ENCODE results near the gene GUCY1A2.

GRCh38 chr11:106761240-106761639 is 257.0 kb downstream of the GUCY1A2 start:
- TF ChIP-seq, protein P1, sequence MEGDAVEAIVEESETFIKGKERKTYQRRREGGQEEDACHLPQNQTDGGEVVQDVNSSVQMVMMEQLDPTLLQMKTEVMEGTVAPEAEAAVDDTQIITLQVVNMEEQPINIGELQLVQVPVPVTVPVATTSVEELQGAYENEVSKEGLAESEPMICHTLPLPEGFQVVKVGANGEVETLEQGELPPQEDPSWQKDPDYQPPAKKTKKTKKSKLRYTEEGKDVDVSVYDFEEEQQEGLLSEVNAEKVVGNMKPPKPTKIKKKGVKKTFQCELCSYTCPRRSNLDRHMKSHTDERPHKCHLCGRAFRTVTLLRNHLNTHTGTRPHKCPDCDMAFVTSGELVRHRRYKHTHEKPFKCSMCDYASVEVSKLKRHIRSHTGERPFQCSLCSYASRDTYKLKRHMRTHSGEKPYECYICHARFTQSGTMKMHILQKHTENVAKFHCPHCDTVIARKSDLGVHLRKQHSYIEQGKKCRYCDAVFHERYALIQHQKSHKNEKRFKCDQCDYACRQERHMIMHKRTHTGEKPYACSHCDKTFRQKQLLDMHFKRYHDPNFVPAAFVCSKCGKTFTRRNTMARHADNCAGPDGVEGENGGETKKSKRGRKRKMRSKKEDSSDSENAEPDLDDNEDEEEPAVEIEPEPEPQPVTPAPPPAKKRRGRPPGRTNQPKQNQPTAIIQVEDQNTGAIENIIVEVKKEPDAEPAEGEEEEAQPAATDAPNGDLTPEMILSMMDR (IDR thresholded peaks at IDR 0.05), result no peak
- TF ChIP-seq POLR2A (IDR thresholded peaks at IDR 0.05), result no peak

All from body of pancreas (tissue), 4 donors.